ENCODE results near the gene NEK10.

The NEK10 gene

GRCh38 chr3:27160146-27160545 is 209.0 kb downstream of the NEK10 start:
- DNase-seq = no peak

DNA sequence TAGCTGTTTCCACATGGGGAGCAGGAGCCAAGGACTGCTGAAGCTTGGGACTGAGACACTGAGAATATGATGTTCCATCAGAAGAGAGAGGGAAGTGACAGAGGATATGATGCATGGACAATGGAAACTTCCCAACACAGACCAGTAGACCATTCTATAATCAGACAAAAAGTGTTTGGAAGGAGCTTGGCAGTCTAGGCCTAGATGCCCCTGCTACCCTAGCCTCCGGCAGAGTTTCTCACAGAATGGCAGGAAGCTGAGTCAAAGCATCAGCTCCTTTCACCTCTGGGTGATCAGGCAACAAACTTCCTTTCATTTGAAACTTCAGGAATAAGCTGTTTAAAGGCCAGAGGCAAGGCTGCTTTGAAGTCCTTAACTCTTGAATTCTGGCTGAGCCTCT is 222.0 kb downstream of the NEK10 start:
- DNase-seq = no peak

DNA sequence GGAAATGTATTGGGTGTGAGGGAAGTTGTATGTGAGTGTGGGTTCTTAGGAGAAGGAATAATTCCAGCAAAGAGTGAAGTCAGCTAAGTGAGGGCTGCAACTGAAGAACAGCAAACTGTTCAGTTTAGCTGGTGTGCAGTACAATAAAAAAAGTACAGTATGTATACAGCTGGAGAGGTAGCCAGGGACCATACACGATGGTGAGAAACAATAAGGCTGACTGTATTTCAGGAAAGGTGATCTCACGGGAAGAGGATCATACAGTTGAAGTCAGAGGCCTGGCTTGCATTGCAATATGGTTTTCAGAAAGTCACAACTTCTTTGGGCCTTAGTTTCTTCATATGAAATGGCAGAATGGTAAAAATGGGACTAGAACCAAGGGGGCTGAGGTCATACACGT is 222.4 kb downstream of the NEK10 start:
- no peak for DNase-seq

- DNase-seq = no peak
Observed at GRCh38 chr3:27145719-27146118, 223.5 kb downstream of the NEK10 start.

DNA sequence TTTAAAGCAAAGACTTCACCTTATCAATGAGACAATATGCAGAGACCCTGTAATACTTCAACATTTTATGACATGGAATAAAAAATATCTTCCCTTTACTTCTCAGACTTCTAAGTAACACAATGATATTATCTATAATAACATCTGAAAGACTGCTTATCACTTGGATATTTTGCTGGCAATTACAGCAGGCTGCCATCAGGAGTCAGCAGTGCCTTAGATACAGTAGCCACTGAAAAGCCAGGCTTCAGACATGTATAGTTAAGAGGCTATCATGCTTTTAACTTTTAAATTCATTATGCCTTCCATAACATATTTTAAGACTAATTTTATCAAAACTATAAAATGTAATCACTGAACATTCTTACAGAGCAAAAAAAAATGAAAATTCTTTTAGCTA is 227.5 kb downstream of the NEK10 start:
- no peak for DNase-seq

GRCh38 chr3:27138562-27138961 is 230.6 kb downstream of the NEK10 start:
- DNase-seq = no peak

DNA sequence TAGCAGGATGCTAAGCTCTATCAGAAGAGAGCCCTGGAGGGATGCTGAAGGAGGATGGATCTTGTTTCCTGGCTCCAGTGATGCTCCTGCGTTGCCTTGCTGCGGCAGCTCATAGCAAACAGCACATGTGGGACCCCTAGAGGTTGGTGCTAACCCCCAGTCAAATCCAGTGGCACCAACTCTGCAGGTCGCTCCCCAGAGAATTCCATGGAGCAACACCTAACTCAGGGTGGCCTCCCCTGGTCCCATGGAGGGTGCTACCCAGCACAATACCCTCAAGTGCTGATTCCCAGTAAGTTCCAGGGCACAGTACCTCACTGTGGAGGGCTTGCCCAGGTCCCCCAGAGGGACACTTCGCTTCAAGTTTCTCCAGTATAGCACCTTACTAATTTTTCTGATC is 231.2 kb downstream of the NEK10 start:
- no peak for DNase-seq

- peak; percentile 51 to 52 for DNase-seq
Observed at GRCh38 chr3:27134171-27134796, 234.9 kb downstream of the NEK10 start.

GRCh38 chr3:27133060-27133459 is 236.1 kb downstream of the NEK10 start:
- no peak for DNase-seq

DNA sequence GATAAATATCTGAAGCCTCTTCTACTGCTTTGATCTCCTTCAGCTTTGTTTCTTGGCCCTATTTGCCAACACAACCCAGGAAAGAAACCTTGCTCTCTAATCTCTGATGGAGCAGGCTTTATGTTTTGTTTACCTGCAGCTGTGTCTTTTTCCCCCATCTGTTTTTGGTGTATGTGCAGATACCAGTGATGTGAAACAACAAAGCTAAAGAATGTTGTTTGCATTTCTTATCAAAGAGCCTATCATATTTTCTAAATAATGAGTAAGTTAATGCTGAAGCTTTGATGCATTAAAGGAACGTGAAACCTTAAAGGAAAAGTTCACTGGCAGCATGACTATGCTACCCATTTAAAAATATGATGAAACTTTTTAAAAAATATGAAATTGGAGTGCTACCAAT is 238.4 kb downstream of the NEK10 start:
- no peak for DNase-seq

GRCh38 chr3:27127879-27128278 is 241.3 kb downstream of the NEK10 start:
- no peak for DNase-seq

DNA sequence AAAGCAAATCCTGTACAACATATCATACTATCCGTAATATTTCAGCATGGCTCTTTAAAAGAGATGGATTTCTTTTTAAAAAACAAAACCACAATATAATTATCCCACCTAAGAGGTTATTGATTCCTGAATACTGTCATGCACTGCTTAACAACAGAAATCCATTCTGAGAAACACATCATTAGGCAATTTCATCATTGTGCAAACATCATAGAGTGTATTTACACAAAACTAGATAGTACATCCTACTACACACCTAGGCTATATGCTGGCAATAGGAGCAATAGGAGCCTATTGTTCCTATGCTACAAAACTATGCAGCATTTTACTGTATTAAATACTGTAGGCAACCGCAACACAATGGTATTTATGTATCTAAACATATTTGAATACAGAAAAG is 242.0 kb downstream of the NEK10 start:
- no peak for DNase-seq

DNA sequence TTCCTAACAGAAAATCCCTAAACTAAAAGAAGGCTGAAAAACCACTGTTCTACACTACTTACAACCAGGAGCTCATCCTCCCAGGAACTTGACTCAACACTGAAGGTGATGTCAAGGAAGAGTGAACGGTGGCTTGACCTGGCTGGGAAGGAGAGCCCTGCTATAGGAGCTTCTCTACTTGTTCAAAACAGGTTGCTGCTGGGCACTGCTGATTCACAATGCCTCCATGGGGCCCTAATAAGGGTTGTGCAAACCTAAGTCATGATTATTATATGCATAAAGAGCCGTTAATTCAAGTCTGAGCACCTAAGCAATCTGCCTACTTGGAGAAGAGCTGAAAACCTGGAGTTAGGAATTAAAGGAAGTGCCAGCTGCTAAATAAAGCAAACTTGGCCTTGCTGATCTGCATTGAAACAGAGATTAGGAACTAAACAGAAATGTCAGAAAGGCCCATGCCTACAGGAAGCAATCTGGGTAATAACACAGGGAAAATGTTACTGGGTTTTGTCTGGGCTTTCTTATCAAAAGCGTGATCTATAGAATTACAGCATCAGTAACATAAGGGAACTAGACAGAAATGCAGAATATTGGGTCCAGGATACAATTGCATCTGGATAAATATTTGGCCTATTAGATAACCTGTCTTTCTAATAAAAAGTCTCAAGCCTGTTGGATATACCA is 243.2 kb downstream of the NEK10 start:
- no peak for DNase-seq

- DNase-seq = no peak
Observed at GRCh38 chr3:27119639-27120038, 249.5 kb downstream of the NEK10 start.

- no peak for DNase-seq
Observed at GRCh38 chr3:27115352-27115751, 253.8 kb downstream of the NEK10 start.

GRCh38 chr3:27114684-27115083 is 254.5 kb downstream of the NEK10 start:
- DNase-seq = no peak

- DNase-seq = no peak
Observed at GRCh38 chr3:27114129-27114528, 255.1 kb downstream of the NEK10 start.

DNA sequence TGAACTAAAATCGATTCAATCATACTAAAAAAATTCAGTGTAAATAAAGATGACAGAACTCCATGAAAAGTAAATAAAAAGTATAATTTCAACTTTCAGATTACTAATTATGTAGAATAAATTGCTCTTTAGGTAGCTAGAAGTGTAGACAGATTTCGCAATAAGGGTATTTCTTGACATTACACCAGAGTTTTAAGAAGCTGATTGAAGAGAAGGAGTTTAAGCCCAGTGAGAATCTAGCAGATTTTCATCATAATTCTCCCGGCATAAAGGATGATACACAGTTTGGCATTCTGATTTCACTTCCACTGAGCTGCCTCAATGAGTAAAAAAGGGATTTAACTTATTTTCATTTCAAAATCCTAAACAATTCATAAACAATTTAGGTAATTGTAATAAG is 259.2 kb downstream of the NEK10 start:
- no peak for DNase-seq

GRCh38 chr3:27108322-27108721 is 260.9 kb downstream of the NEK10 start:
- no peak for DNase-seq

- no peak for DNase-seq
Observed at GRCh38 chr3:27105904-27106303, 263.3 kb downstream of the NEK10 start.

DNA sequence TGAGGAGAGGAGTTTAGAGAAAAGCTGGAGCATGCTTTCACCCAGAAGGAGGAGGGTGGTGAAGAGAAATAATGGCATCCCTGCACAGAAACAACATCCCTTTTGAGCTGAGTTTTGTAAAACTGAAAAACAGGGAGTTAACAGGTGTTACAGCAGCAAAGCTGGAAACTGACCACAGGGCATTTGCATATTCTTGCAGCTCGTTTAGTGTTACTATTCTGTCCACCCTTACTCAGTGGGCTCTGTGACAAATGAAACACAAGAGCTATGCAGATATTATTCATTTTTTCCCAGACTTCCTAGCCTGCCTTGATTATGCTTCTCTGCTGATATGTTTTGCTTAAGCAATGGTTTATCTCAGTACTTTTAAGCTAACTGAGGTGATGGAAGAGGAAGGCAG is 272.0 kb downstream of the NEK10 start:
- DNase-seq = no peak

- no peak for DNase-seq
Observed at GRCh38 chr3:27095553-27096222, 273.5 kb downstream of the NEK10 start.

DNA sequence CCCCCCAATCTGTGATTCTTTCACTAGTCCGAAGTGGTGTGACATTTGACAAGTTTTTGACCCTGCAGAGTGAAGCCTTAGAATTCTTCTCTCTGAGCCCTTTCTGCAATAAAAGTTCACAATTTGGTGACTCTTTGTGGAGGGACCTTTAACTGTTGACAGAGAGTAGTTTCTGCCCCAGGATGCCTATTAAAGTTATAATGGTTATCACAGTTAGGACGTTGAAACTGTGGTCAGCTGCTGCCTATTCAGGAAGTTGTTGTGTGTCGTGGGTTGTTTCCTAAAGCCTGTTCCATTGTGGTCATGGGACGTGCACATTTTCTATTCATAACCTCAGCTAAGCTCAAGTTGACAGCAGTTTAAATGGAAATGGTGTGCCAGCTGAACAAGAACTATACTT is 274.5 kb downstream of the NEK10 start:
- no peak for DNase-seq

GRCh38 chr3:27093771-27094170 is 275.4 kb downstream of the NEK10 start:
- no peak for DNase-seq

All from stimulated activated CD4-positive, alpha-beta T cell treated with anti-CD3 and anti-CD28 coated beads, Interleukin-2, amount 100 ng/mL, for 48 hours (primary cell).